Measurements from ENCODE around the gene CDH23.

CDH23 gene

GRCh38 chr10:71697938-71698709 lies 301.4 kb downstream of the CDH23 start:
- peak; percentile 61 for DNase-seq

GRCh38 chr10:71698737-71699136 lies 302.0 kb downstream of the CDH23 start:
- DNase-seq, result no peak

- no peak for DNase-seq
Measured at GRCh38 chr10:71700731-71701368, 304.1 kb downstream of the CDH23 start.

- DNase-seq, result no peak
Measured at GRCh38 chr10:71701496-71702132, 304.9 kb downstream of the CDH23 start.

- DNase-seq, result no peak
Measured at GRCh38 chr10:71703577-71703976, 306.9 kb downstream of the CDH23 start.

GRCh38 chr10:71704816-71705215 lies 308.1 kb downstream of the CDH23 start:
- DNase-seq, result no peak

GRCh38 chr10:71705582-71705981 lies 308.9 kb downstream of the CDH23 start:
- DNase-seq, result no peak

GRCh38 chr10:71706216-71707121 lies 309.7 kb downstream of the CDH23 start:
- no peak for DNase-seq

GRCh38 chr10:71707240-71707789 lies 310.6 kb downstream of the CDH23 start:
- no peak for DNase-seq

GRCh38 chr10:71708301-71708703 lies 311.6 kb downstream of the CDH23 start:
- DNase-seq, result peak; percentile 77

- DNase-seq, result no peak
Measured at GRCh38 chr10:71708897-71709882, 312.5 kb downstream of the CDH23 start.

GRCh38 chr10:71710519-71710918 lies 313.8 kb downstream of the CDH23 start:
- no peak for DNase-seq

GRCh38 chr10:71711052-71711623 lies 314.4 kb downstream of the CDH23 start:
- no peak for DNase-seq

- DNase-seq, result no peak
Measured at GRCh38 chr10:71712170-71712569, 315.4 kb downstream of the CDH23 start.

- no peak for DNase-seq
Measured at GRCh38 chr10:71712572-71713134, 315.9 kb downstream of the CDH23 start.

GRCh38 chr10:71713135-71714030 lies 316.7 kb downstream of the CDH23 start:
- peak; percentile 60 for DNase-seq

- DNase-seq, result no peak
Measured at GRCh38 chr10:71714031-71714410, 317.3 kb downstream of the CDH23 start.

- DNase-seq, result no peak
Measured at GRCh38 chr10:71714592-71714991, 317.9 kb downstream of the CDH23 start.

GRCh38 chr10:71715026-71715425 lies 318.3 kb downstream of the CDH23 start:
- DNase-seq, result no peak

GRCh38 chr10:71715860-71716259 lies 319.1 kb downstream of the CDH23 start:
- no peak for DNase-seq
